AG09319 (cell line): Measurements from ENCODE around the gene CEMIP.

Source experiments
- DNase-seq: peaks from one replicate; pipeline ENCODE4 v3.0.0-alpha.2; 2010; ENCODE audit warnings: low read depth; ENCODE audit errors: extremely low read depth
- CTCF ChIP-seq: IDR thresholded peaks from 2 replicates; pipeline ENCODE4 v1.5.1; 2011; ENCODE audit warnings: low read depth, mild to moderate bottlenecking, inconsistent platforms, low read length, moderate library complexity

The CEMIP gene

GRCh38 chr15:80790236-80790635 lies 11.1 kb downstream of the CEMIP start:
- no peak for DNase-seq
- TF ChIP-seq CTCF, result no peak

GRCh38 chr15:80791004-80791403 lies 11.8 kb downstream of the CEMIP start:
- TF ChIP-seq CTCF, result no peak
- DNase-seq, result no peak

- TF ChIP-seq CTCF, result no peak
Measured at GRCh38 chr15:80796407-80796806, 17.2 kb downstream of the CEMIP start.

GRCh38 chr15:80798911-80799310 lies 19.7 kb downstream of the CEMIP start:
- no peak for DNase-seq
- no peak for TF ChIP-seq CTCF

More at GRCh38 chr15:80796407-80796806, 17.2 kb downstream of the CEMIP start:
- DNase-seq, result no peak

GRCh38 chr15:80800067-80800466 lies 20.9 kb downstream of the CEMIP start:
- no peak for DNase-seq
- no peak for TF ChIP-seq CTCF

- DNase-seq, result no peak
- no peak for TF ChIP-seq CTCF
Measured at GRCh38 chr15:80801891-80802680, 22.9 kb downstream of the CEMIP start.

GRCh38 chr15:80803580-80804525 lies 24.7 kb downstream of the CEMIP start:
- no peak for DNase-seq
- TF ChIP-seq CTCF, result no peak
